OCI-LY7 (cell line): ENCODE results near the gene LYSMD2. TPM values are rescaled to one million over a fixed set of nuclear protein-coding genes. Genes with fewer than 3 reads are reported as not detected.

Experiments
- BruUV-seq: library from RNA; stranded (reverse); fragments of 400-500 nt; replicated peaks from 2 replicates; lab custom pipeline; 2021; lab: Mats Ljungman, UMichigan
- CTCF ChIA-PET: fragments of 300-600 bp; sonication (Branson Sonifier 250); formaldehyde crosslinking; loops from one replicate; lab custom pipeline; 2022; ENCODE audit warnings: antibody characterized with exemption; ENCODE audit not compliant: unreplicated experiment; lab: Charles Lee
- POLR2A ChIA-PET: fragments of 300-600 bp; sonication (Branson Sonifier 250); formaldehyde crosslinking; loops from one replicate; lab custom pipeline; 2022; ENCODE audit warnings: antibody characterized with exemption; lab: Charles Lee
- DNase-seq: peaks from one replicate; pipeline ENCODE4 v3.0.0-alpha.2; 2015; ENCODE audit warnings: low spot score
- H2AFZ ChIP-seq: fragments of 200-600 bp; sonication (generic), shearing (Covaris generic); 2 replicates; pipeline ENCODE4 v1.6.1; 2014; ENCODE audit warnings: mild to moderate bottlenecking, antibody characterized with exemption, low read length, moderate library complexity
- H3K27ac ChIP-seq: fragments of 200-600 bp; sonication (generic); 2 replicates; pipeline ENCODE4 v1.5.1; 2014; ENCODE audit warnings: mixed run types, low read depth, mild to moderate bottlenecking, moderate library complexity, low read length, inconsistent platforms; ENCODE audit not compliant: poor library complexity, severe bottlenecking
- H3K36me3 ChIP-seq: fragments of 200-600 bp; sonication (generic); 2 replicates; pipeline ENCODE4 v1.6.1; 2014; ENCODE audit warnings: mild to moderate bottlenecking, antibody characterized with exemption, low read length, moderate library complexity, mixed read lengths; ENCODE audit not compliant: insufficient read depth
- H3K4me1 ChIP-seq: fragments of 200-600 bp; sonication (generic); 2 replicates; pipeline ENCODE4 v1.5.1; 2014; ENCODE audit warnings: mild to moderate bottlenecking, low read length; ENCODE audit not compliant: insufficient read depth, poor library complexity, severe bottlenecking
- H3K4me2 ChIP-seq: fragments of 200-600 bp; sonication (generic); 2 replicates; pipeline ENCODE4 v1.6.1; 2014; ENCODE audit warnings: mild to moderate bottlenecking, low read length
- H3K4me3 ChIP-seq: fragments of 200-600 bp; sonication (generic); 2 replicates; pipeline ENCODE4 v1.5.1; 2014; ENCODE audit warnings: mild to moderate bottlenecking, low read depth, low read length; ENCODE audit not compliant: poor library complexity, severe bottlenecking
- H3K79me2 ChIP-seq: fragments of 200-600 bp; sonication (generic); 2 replicates; pipeline ENCODE4 v1.6.1; 2016; ENCODE audit warnings: low read depth, mild to moderate bottlenecking, low read length, moderate library complexity, mixed read lengths; ENCODE audit not compliant: insufficient read depth
- H3K9me2 ChIP-seq: fragments of 200-600 bp; sonication (generic); 2 replicates; pipeline ENCODE4 v1.6.1; 2016; ENCODE audit warnings: mild to moderate bottlenecking, low read length, mixed read lengths; ENCODE audit not compliant: insufficient read depth
- H3K9me3 ChIP-seq: fragments of 200-600 bp; sonication (generic); 2 replicates; pipeline ENCODE4 v1.6.1; 2014; ENCODE audit warnings: mild to moderate bottlenecking, mixed run types, low read length, mixed read lengths
- H4K20me1 ChIP-seq: fragments of 200-600 bp; sonication (generic); 2 replicates; pipeline ENCODE4 v1.6.1; 2014; ENCODE audit warnings: mild to moderate bottlenecking, antibody characterized with exemption, low read length, moderate library complexity, mixed read lengths; ENCODE audit not compliant: insufficient read depth
- CTCF ChIP-seq: fragments of 200-600 bp; sonication (generic); conservative IDR thresholded peaks from 2 replicates; pipeline ENCODE4 v1.5.1; 2014; ENCODE audit warnings: mild to moderate bottlenecking, antibody characterized with exemption, low read length, moderate library complexity, mixed read lengths
- EZH2phosphoT487 ChIP-seq: fragments of 200-600 bp; sonication (generic); IDR thresholded peaks from 2 replicates; pipeline ENCODE4 v1.6.1; 2018; ENCODE audit warnings: low read depth, borderline replicate concordance, mild to moderate bottlenecking, mixed run types, antibody characterized with exemption, low read length, moderate library complexity, mixed read lengths
- intact Hi-C: fragments of 100-400 bp; cut with micrococcal nuclease; formaldehyde crosslinking; loops from one replicate; pipeline ENCODE4 v1.10.0; 2022; ENCODE audit not compliant: unreplicated experiment
- total RNA-seq, 2 experiments: library from RNA; depleted of rRNA in 1 of 2; stranded (reverse); fragments of >200 nt in 1 of 2; shearing (Covaris generic) in 1 of 2; gene quantifications; 2 replicates each; pipeline ENCODE4 v1.2.3, GENCODE V29; 2014 to 2022

The LYSMD2 gene
- total RNA-seq, 2 experiments from 2014 or later, result 0.89 TPM; not detected in 1

DNA sequence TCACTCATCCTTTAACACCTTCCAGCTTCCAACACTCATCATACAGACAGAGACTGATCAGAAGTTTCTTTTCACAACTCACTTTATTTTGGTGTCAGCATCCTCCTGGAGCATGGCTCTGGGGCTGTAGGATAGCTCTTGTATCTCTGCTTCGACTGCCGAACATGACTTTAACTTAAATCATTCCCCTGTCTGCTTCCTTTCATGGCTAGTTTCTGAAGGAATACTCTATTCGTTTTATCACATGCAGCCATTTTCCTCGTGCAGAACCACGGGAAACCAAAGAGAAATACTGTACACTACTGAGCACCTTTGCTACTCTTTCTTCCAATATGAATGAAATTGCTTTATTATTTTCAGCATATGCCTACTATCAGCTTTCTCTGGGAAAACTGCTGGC is 11.9 kb upstream of the LYSMD2 start:
- Histone ChIP-seq H3K9me3 (no peaks in the 10 kb centered on the region), H3K4me2 (no peak overlapping the region), H3K4me3 (no peak overlapping the region), H4K20me1 (no peaks in the 10 kb centered on the region), H2AFZ (no peak overlapping the region), H3K36me3 (no peaks in the 10 kb centered on the region), H3K27ac (no peak overlapping the region), H3K4me1 (no peaks in the 10 kb centered on the region), H3K79me2 (no peaks in the 10 kb centered on the region), H3K9me2 (no peaks in the 10 kb centered on the region)
- no TSS peak for BruUV-seq
- ChIA-PET CTCF (no interaction called here), POLR2A (no interaction called here)
- intact Hi-C loops, result no loop called here
- no peak for DNase-seq
- TF ChIP-seq EZH2phosphoT487, result no peak
- no peak for TF ChIP-seq CTCF

DNA sequence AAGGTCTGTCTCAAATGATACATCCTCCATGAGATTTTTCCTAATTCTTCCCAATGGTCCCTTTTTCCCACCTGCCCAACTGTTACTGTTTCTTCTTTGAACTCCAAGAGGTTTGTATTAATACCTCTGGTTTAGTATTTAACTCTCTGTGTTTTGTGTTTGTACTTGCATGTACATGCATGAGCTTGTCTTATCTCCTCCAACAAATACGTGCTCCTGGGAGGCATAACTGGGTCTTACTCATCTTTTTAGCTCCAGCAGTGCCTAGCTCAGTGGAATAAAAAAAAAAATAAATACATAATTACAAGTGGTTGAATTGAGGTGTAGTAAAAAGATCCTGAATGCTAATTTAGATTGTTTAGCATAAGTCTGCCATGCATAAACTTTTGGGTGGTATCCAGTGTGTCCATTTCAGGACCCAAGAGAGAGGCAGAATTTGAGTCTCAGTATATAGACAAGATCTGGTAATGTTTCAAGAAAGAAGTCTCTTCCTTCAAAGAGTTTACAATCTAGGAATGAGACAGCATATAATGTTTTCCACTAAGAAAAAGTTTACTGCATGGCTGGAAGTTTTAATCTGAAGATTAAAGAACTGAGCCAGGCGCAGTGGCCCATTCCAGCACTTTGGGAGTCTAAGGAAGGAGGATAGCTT is 1.7 kb upstream of the LYSMD2 start:
- Histone ChIP-seq H3K9me2 (no peaks in the 10 kb centered on the region), H3K27ac (no peak overlapping the region), H3K4me1 (no peaks in the 10 kb centered on the region), H3K4me2 (no peak overlapping the region), H3K4me3 (no peak overlapping the region), H3K9me3 (no peaks in the 10 kb centered on the region), H3K36me3 (no peaks in the 10 kb centered on the region), H2AFZ (no peak overlapping the region), H3K79me2 (no peaks in the 10 kb centered on the region), H4K20me1 (no peaks in the 10 kb centered on the region)
- CTCF ChIA-PET, result no interaction called here
- BruUV-seq, result no TSS peak
- TF ChIP-seq CTCF, result no peak
- 0 out of 2 replicates have a peak, but pooled peaks have one; percentile 2 for TF ChIP-seq EZH2phosphoT487
- no peak for DNase-seq
- intact Hi-C loops, result loop anchor here (10.0 kb wide), 1 partner anchor 84 kb away; no protein-coding TSS in a partner anchor
- POLR2A ChIA-PET, result interaction anchor here (0.6 kb wide), 1 partner anchor 633 kb away, joined by 4 read pairs; no protein-coding TSS in a partner anchor

DNA sequence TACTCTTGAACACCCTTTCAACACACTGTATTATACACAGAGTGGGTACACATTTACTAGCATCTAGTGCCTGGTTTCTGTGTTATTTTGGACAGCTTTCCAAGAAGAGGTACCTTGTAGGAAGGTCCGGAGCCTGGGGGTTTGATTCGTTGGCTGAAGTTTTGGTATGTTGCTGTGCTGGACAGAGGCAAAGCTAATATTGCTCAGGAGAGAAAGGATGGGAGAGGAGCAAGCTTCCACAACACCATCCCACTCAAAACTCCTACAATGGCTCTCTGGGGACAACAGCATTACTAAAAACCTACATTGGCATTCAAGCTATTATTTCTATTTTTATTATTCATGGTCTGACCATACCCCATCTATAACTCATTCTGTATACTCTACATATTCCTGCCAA is 1.1 kb upstream of the LYSMD2 start:
- Histone ChIP-seq H3K9me3 (no peaks in the 10 kb centered on the region), H3K4me2 (no peak overlapping the region), H3K36me3 (no peaks in the 10 kb centered on the region), H3K79me2 (no peaks in the 10 kb centered on the region), H4K20me1 (no peaks in the 10 kb centered on the region), H3K9me2 (no peaks in the 10 kb centered on the region), H3K27ac (no peak overlapping the region), H2AFZ (no peak overlapping the region), H3K4me3 (no peak overlapping the region), H3K4me1 (no peaks in the 10 kb centered on the region)
- ChIA-PET POLR2A (interaction anchor here (0.6 kb wide), 1 partner anchor 632 kb away, joined by 4 read pairs; no protein-coding TSS in a partner anchor), CTCF (no interaction called here)
- DNase-seq, result no peak
- TF ChIP-seq CTCF (no peak), EZH2phosphoT487 (no peak)
- intact Hi-C loops, result loop anchor here (10.0 kb wide), 1 partner anchor 84 kb away; no protein-coding TSS in a partner anchor
- BruUV-seq, result no TSS peak
